Gastrocnemius medialis (tissue), 4 donors: ENCODE measurements around the gene SRPRB.

ENCODE experiments used
- CTCF ChIP-seq, 5 experiments: fragments of 450-650 bp in 3 of 5; fragments of 200-600 bp in 2 of 5; sonication (generic) in 2 of 5; IDR thresholded peaks in 4 of 5; conservative IDR thresholded peaks in 1 of 5; 1 replicate in 4 of 5; 2 replicates in 1 of 5; pipeline ENCODE4 v1.5.1; 2016 to 2019; ENCODE audit warnings: antibody characterized with exemption in 5 of 5, mild to moderate bottlenecking in 3 of 5, moderate library complexity in 3 of 5
- POLR2A ChIP-seq, 2 donors: fragments of 450-650 bp; IDR thresholded peaks; one replicate each; pipeline ENCODE4 v1.6.1; 2017; ENCODE audit warnings: antibody characterized with exemption in 2 of 2, mild to moderate bottlenecking in 2 of 2, moderate library complexity in 2 of 2

GRCh38 chr3:133815386-133815785, 9.8 kb downstream of the SRPRB start:
- TF ChIP-seq CTCF (IDR thresholded peaks at IDR 0.05 in 4 of 5, conservative IDR thresholded peaks at IDR 0.05 in 1 of 5) (no peak), POLR2A (IDR thresholded peaks at IDR 0.05) (no peak)
